H1 (cell line): Measurements from ENCODE around the gene YPEL2. TPM values are rescaled to one million over a fixed set of nuclear protein-coding genes. Genes with fewer than 3 reads are reported as not detected.
A peak's percentile ranks its signal among the peaks of the same experiment; 100 is the strongest.

ENCODE experiments used
- CTCF ChIA-PET: fragments of 300-600 bp; sonication (Branson Sonifier 250); formaldehyde crosslinking; loops from one replicate; lab custom pipeline; 2021; ENCODE audit not compliant: partially characterized antibody; lab: Charles Lee
- POLR2A ChIA-PET: fragments of 300-600 bp; sonication (Branson Sonifier 250); formaldehyde crosslinking; loops from one replicate; lab custom pipeline; 2021; ENCODE audit warnings: inconsistent platforms; ENCODE audit not compliant: partially characterized antibody; lab: Charles Lee
- DNase-seq, 2 experiments: peaks; one replicate each; pipeline versions ENCODE4 v3.0.0 to v3.0.0-alpha.2; 2010 to 2022; ENCODE audit warnings: low spot score in 2 of 2, low read depth in 1 of 2, mixed read lengths in 1 of 2
- FAIRE-seq: peaks from 2 replicates; lab custom pipeline; 2011; peaks lifted over from hg19 to GRCh38; lab: Jason Lieb, UNC
- H2AFZ ChIP-seq: 2 replicates; pipeline ENCODE4 v1.8.1; 2012; ENCODE audit warnings: low read length, inconsistent platforms
- H2AK5ac ChIP-seq: 2 replicates; pipeline ENCODE4 v1.6.1; 2013; ENCODE audit warnings: low read depth, low read length
- H2BK120ac ChIP-seq: replicated peaks from 2 replicates; pipeline ENCODE3; 2013; ENCODE audit warnings: low read depth, low read length, inconsistent platforms
- H2BK12ac ChIP-seq: 2 replicates; pipeline ENCODE4 v1.6.1; 2013; ENCODE audit warnings: low read depth, low read length
- H2BK15ac ChIP-seq: 2 replicates; pipeline ENCODE4 v1.6.1; 2013; ENCODE audit warnings: low read length
- H2BK20ac ChIP-seq: 2 replicates; pipeline ENCODE4 v1.6.1; 2013; ENCODE audit warnings: low read length
- H2BK5ac ChIP-seq: 2 replicates; pipeline ENCODE4 v1.6.1; 2013; ENCODE audit warnings: low read depth, low read length
- H3K14ac ChIP-seq: 2 replicates; pipeline ENCODE4 v1.6.1; 2013; ENCODE audit warnings: inconsistent platforms; ENCODE audit not compliant: insufficient read length
- H3K18ac ChIP-seq: 2 replicates; pipeline ENCODE4 v1.6.1; 2013; ENCODE audit warnings: low read length; ENCODE audit errors: extremely low read depth
- H3K23ac ChIP-seq: 2 replicates; pipeline ENCODE4 v1.6.1; 2013; ENCODE audit warnings: inconsistent platforms; ENCODE audit not compliant: insufficient read length
- H3K23me2 ChIP-seq: 2 replicates; pipeline ENCODE4 v1.6.1; 2013; ENCODE audit warnings: low read depth, low read length
- H3K27ac ChIP-seq: 2 replicates; pipeline ENCODE4 v1.6.1; 2011; ENCODE audit warnings: low read depth, low read length, inconsistent platforms
- H3K27me3 ChIP-seq, 4 experiments: replicated peaks in 1 of 4; 1 replicate in 1 of 4; 2 replicates in 3 of 4; pipeline versions ENCODE4 v1.6.1 to v1.8.1; 2011 to 2013; ENCODE audit warnings: low read length in 3 of 4, mild to moderate bottlenecking in 3 of 4, inconsistent platforms in 2 of 4, mixed read lengths in 2 of 4, moderate library complexity in 1 of 4; ENCODE audit not compliant: control insufficient read depth in 3 of 4, insufficient read depth in 3 of 4; ENCODE audit errors: extremely low read depth in 1 of 4
- H3K36me3 ChIP-seq, 4 experiments: 2 replicates each; pipeline versions ENCODE4 v1.6.1 to v1.8.1; 2011 to 2013; ENCODE audit warnings: mild to moderate bottlenecking in 4 of 4, low read length in 3 of 4, moderate library complexity in 2 of 4, control low read depth in 1 of 4, inconsistent platforms in 1 of 4; ENCODE audit not compliant: insufficient read depth in 4 of 4, control insufficient read depth in 2 of 4
- H3K4ac ChIP-seq: replicated peaks from 2 replicates; pipeline ENCODE3; 2013; ENCODE audit warnings: low read length, low read depth, mixed read lengths, inconsistent platforms; ENCODE audit not compliant: insufficient read length
- H3K4me1 ChIP-seq, 4 experiments: replicated peaks in 1 of 4; 1 replicate in 1 of 4; 2 replicates in 3 of 4; pipeline versions ENCODE4 v1.6.1 to v1.8.1; 2011 to 2013; ENCODE audit warnings: low read length in 3 of 4, inconsistent platforms in 2 of 4, mixed read lengths in 1 of 4; ENCODE audit not compliant: insufficient read depth in 4 of 4, control insufficient read depth in 3 of 4
- H3K4me2 ChIP-seq, 2 experiments: 2 replicates each; pipeline versions ENCODE4 v1.6.1 to v1.8.1; 2011 to 2013; ENCODE audit warnings: low read depth in 2 of 2, low read length in 2 of 2, control low read depth in 1 of 2, inconsistent platforms in 1 of 2, mild to moderate bottlenecking in 1 of 2; ENCODE audit not compliant: insufficient read depth in 1 of 2
- H3K4me3 ChIP-seq, 4 experiments: fragments of 200-600, 300-600 bp in 1 of 4; sonication (generic), shearing (Covaris generic), sonication (Bioruptor Twin) in 1 of 4; 2 replicates each; pipeline versions ENCODE4 v1.5.1 to v1.8.1; 2011 to 2016; ENCODE audit warnings: low read length in 4 of 4, low read depth in 3 of 4, control low read depth in 2 of 4, inconsistent platforms in 2 of 4, mild to moderate bottlenecking in 2 of 4, mixed read lengths in 1 of 4, moderate library complexity in 1 of 4; ENCODE audit not compliant: insufficient read depth in 2 of 4; ENCODE audit errors: extremely low read depth in 1 of 4
- H3K56ac ChIP-seq: replicated peaks from 2 replicates; pipeline ENCODE3; 2013; ENCODE audit warnings: low read depth, mild to moderate bottlenecking, mixed read lengths, low read length, inconsistent platforms; ENCODE audit not compliant: insufficient read length
- H3K79me1 ChIP-seq: 2 replicates; pipeline ENCODE4 v1.6.1; 2013; ENCODE audit warnings: low read depth, low read length, control low read depth
- H3K79me2 ChIP-seq, 2 experiments: 2 replicates each; pipeline versions ENCODE4 v1.6.1 to v1.8.1; 2012 to 2013; ENCODE audit warnings: low read length in 2 of 2, mild to moderate bottlenecking in 2 of 2, inconsistent platforms in 1 of 2; ENCODE audit not compliant: insufficient read depth in 2 of 2, control insufficient read depth in 1 of 2
- H3K9ac ChIP-seq, 4 experiments: replicated peaks in 1 of 4; 1 replicate in 1 of 4; 2 replicates in 3 of 4; pipeline versions ENCODE4 v1.6.1 to v1.8.1; 2011 to 2013; ENCODE audit warnings: low read depth in 3 of 4, low read length in 3 of 4, control low read depth in 2 of 4, mild to moderate bottlenecking in 2 of 4, moderate library complexity in 2 of 4, inconsistent platforms in 1 of 4; ENCODE audit errors: extremely low read depth in 1 of 4
- H3K9me3 ChIP-seq, 2 experiments: 2 replicates each; pipeline versions ENCODE4 v1.6.1 to v1.8.1; 2012 to 2013; ENCODE audit warnings: mild to moderate bottlenecking in 2 of 2, moderate library complexity in 2 of 2, control low read depth in 1 of 2, inconsistent platforms in 1 of 2, low read depth in 1 of 2, low read length in 1 of 2, mixed read lengths in 1 of 2; ENCODE audit not compliant: insufficient read depth in 2 of 2
- H4K20me1 ChIP-seq, 2 experiments: replicated peaks in 1 of 2; 2 replicates each; pipeline versions ENCODE3 to v1.8.1; 2011 to 2013; ENCODE audit warnings: inconsistent platforms in 2 of 2, low read length in 2 of 2, mild to moderate bottlenecking in 1 of 2; ENCODE audit not compliant: insufficient read depth in 2 of 2, control insufficient read depth in 1 of 2
- H4K5ac ChIP-seq: 2 replicates; pipeline ENCODE4 v1.6.1; 2013; ENCODE audit warnings: low read length, low read depth, mixed read lengths, inconsistent platforms; ENCODE audit not compliant: insufficient read length
- H4K8ac ChIP-seq: 2 replicates; pipeline ENCODE4 v1.8.0; 2013; ENCODE audit warnings: mild to moderate bottlenecking, moderate library complexity, low read length, inconsistent platforms; ENCODE audit not compliant: insufficient read depth; ENCODE audit errors: extremely low read depth
- H4K91ac ChIP-seq: replicated peaks from 2 replicates; pipeline ENCODE3; 2013; ENCODE audit warnings: low read length, mixed read lengths, inconsistent platforms; ENCODE audit not compliant: insufficient read length
- ASH2L ChIP-seq: fragments of 200-600, 300-600 bp; sonication (generic); IDR thresholded peaks from one replicate; pipeline ENCODE4 v1.7.1; 2017; ENCODE audit warnings: low read length
- E2F6 ChIP-seq: IDR thresholded peaks from 2 replicates; pipeline ENCODE4 v1.6.1; 2012; ENCODE audit warnings: inconsistent platforms
- FOSL1 ChIP-seq: IDR thresholded peaks from 2 replicates; pipeline ENCODE4 v1.6.1; 2011; ENCODE audit warnings: mild to moderate bottlenecking, low read depth, low read length, moderate library complexity; ENCODE audit not compliant: insufficient read depth
- HDAC2 ChIP-seq, 2 experiments: fragments of 300-600 bp in 1 of 2; sonication (generic) in 1 of 2; IDR thresholded peaks; 2 replicates each; pipeline ENCODE4 v1.6.1; 2011 to 2012; ENCODE audit warnings: low read depth in 2 of 2, low read length in 2 of 2, mild to moderate bottlenecking in 2 of 2, moderate library complexity in 2 of 2, borderline replicate concordance in 1 of 2, inconsistent platforms in 1 of 2
- KDM4A ChIP-seq: IDR thresholded peaks from one replicate; pipeline ENCODE4 v1.7.1; 2012; ENCODE audit warnings: low read depth, mild to moderate bottlenecking, moderate library complexity, low read length, inconsistent platforms; ENCODE audit not compliant: severe bottlenecking
- SAP30 ChIP-seq: fragments of 300-600 bp; sonication (generic); IDR thresholded peaks from 2 replicates; pipeline ENCODE4 v1.7.1; 2012; ENCODE audit warnings: low read length, moderate library complexity, mild to moderate bottlenecking, inconsistent platforms; ENCODE audit not compliant: insufficient read depth, insufficient replicate concordance
- WGBS, 2 experiments: shearing (Covaris generic) in 1 of 2; methylation state at CpG; one replicate each; pipeline versions ENCODE4 v1.1.6 to v1.1.7; 2013 to 2015; ENCODE audit warnings: low lambda C conversion rate in 2 of 2, mixed read lengths in 2 of 2, inconsistent platforms in 1 of 2, low coverage in 1 of 2, missing lambda C conversion rate in 1 of 2; ENCODE audit not compliant: insufficient replicate concordance in 2 of 2, insufficient coverage in 1 of 2, insufficient read length in 1 of 2; ENCODE audit errors: extremely low coverage in 1 of 2, missing lambda C conversion rate in 1 of 2; 5-methylcytosine and 5-hydroxymethylcytosine counted together
- polyA plus RNA-seq, 7 experiments: library from polyadenylated mRNA; depleted of rRNA in 3 of 7; stranded (reverse) in 5 of 7; unstranded in 2 of 7; fragments of >200 nt in 5 of 7; fragments of 200-250 nt in 2 of 7; gene quantifications; 1 replicate in 5 of 7; 2 replicates in 1 of 7; 4 replicates in 1 of 7; pipeline versions ENCODE4 v1.2.1 to v1.2.3, GENCODE V29; 2011 to 2013; ENCODE audit warnings: missing spikeins in 2 of 7, mixed read lengths in 2 of 7
- total RNA-seq: library from RNA; stranded (reverse); fragmentation: NEBNext Ultra II Directional; extraction: Animal tissue kit (Norgen Biotek cat#: 25700); gene quantifications from 2 replicates; pipeline ENCODE4 v1.2.1, GENCODE V29; 2021

YPEL2 gene
- total and polyA plus RNA-seq, 2 of the 8 experiments (the other 6 are each of a cell fraction or from before 2014, with no cell fraction given) = 1.6 to 3.5 TPM

GRCh38 chr17:59366773-59367656 is 35.6 kb downstream of the YPEL2 start:
- H3K4me2 ChIP-seq = peak overlapping the region; percentile 37 to 51
- peaks cover 14 to 35% (median 29%) of the 10 kb centered on the region in 4 experiments for H3K4me1 ChIP-seq
- FAIRE-seq = no peak
- no peak overlapping the region for H4K5ac ChIP-seq
- peak overlapping the region; percentile 44; the same call in 1 of the 2 replicates for H2AK5ac ChIP-seq
- H3K56ac ChIP-seq = no peak overlapping the region
- 55% methylated on average over 8 of the region's 8 CpGs; no CpG with 5 or more reads in 1 of the 2 experiments for WGBS, 2 experiments
- H3K9me3 ChIP-seq = no peaks in the 10 kb centered on the region
- peak overlapping the region in 1 of 4 experiments; percentile 31; a peak in 2 of 8 replicates for H3K4me3 ChIP-seq
- H2BK12ac ChIP-seq = no peak overlapping the region; the same call in 1 of the 2 replicates
- no peaks in the 10 kb centered on the region for H3K27me3 ChIP-seq
- H2AFZ ChIP-seq = no peak overlapping the region
- ChIA-PET POLR2A (interaction anchor here (0.9 to 1.7 kb wide), 2 partner anchors 14 to 252 kb away, joined by 4 to 7 read pairs; partner anchors contain the start of gene CLTC), CTCF (interaction anchor here (0.7 to 2.8 kb wide), 9 partner anchors 11 to 73 kb away, joined by 3 to 9 read pairs (median 7); no protein-coding TSS in a partner anchor)
- TF ChIP-seq KDM4A (no peak), E2F6 (no peak), HDAC2 (IDR thresholded peaks at IDR 0.05; ENCODE audit: borderline replicate concordance in 1 of 2, low read depth in 2 of 2, low read length in 2 of 2) (0 out of 4 replicates have a peak, but pooled peaks of 1 of the 2 experiments have one; percentile 4), SAP30 (peak; percentile 22), FOSL1 (no peak), ASH2L (peak; percentile 8)
- H3K9ac ChIP-seq = no peak overlapping the region
- H3K4ac ChIP-seq = no peak overlapping the region
- H2BK5ac ChIP-seq = no peak overlapping the region
- DNase-seq = no peak
- no peaks in the 10 kb centered on the region for H3K79me2 ChIP-seq
- no peak overlapping the region for H4K91ac ChIP-seq
- no peak overlapping the region for H2BK120ac ChIP-seq
- H3K36me3 ChIP-seq = no peaks in the 10 kb centered on the region
- peak overlapping the region; percentile 26; the same call in 1 of the 2 replicates for H3K18ac ChIP-seq
- no peak overlapping the region for H3K27ac ChIP-seq
- no peak overlapping the region for H4K8ac ChIP-seq
- H2BK15ac ChIP-seq = no peak overlapping the region
- H3K23me2 ChIP-seq = no peaks in the 10 kb centered on the region
- H2BK20ac ChIP-seq = peak overlapping the region; percentile 23; the same call in 1 of the 2 replicates
- H3K14ac ChIP-seq = no peak overlapping the region
- no peak overlapping the region for H3K23ac ChIP-seq
- no peaks in the 10 kb centered on the region for H4K20me1 ChIP-seq
- H3K79me1 ChIP-seq = no peaks in the 10 kb centered on the region
